K562 (cell line): ENCODE data around the gene MTHFD2. TPM values are rescaled to one million over a fixed set of nuclear protein-coding genes. Genes with fewer than 3 reads are reported as not detected.

Experiments used
- ARID1B ChIP-seq: fragments of 450-650 bp; IDR thresholded peaks from 2 replicates; pipeline ENCODE4 v1.6.1; 2016; ENCODE audit warnings: antibody characterized with exemption, mild to moderate bottlenecking, inconsistent platforms
- C11orf30 ChIP-seq: fragments of 450-650 bp; IDR thresholded peaks from 2 replicates; pipeline ENCODE4 v1.6.1; 2016; ENCODE audit warnings: low read depth, mild to moderate bottlenecking
- DACH1 ChIP-seq: fragments of 450-650 bp; IDR thresholded peaks from 2 replicates; pipeline ENCODE4 v1.6.1; 2018; ENCODE audit not compliant: partially characterized antibody
- EWSR1 ChIP-seq: fragments of 450-650 bp; IDR thresholded peaks from 2 replicates; pipeline ENCODE4 v1.6.1; 2018; ENCODE audit warnings: borderline replicate concordance, mild to moderate bottlenecking, low read depth, moderate library complexity; ENCODE audit not compliant: partially characterized antibody
- FOXJ2 ChIP-seq: fragments of 200-800 bp; sonication (Bioruptor generic); IDR thresholded peaks from 2 replicates; pipeline ENCODE4 v1.6.1; 2016; ENCODE audit warnings: missing genetic modification characterization, missing compliant biosample characterization
- KLF10 ChIP-seq: fragments of 250-450 bp; sonication (Bioruptor Pico); IDR thresholded peaks from 2 replicates; pipeline ENCODE4 v1.6.1; 2021; ENCODE audit warnings: matching md5 sums
- NCOA4 ChIP-seq: fragments of 450-650 bp; IDR thresholded peaks from 2 replicates; pipeline ENCODE4 v1.6.1; 2018; ENCODE audit warnings: mild to moderate bottlenecking; ENCODE audit not compliant: partially characterized antibody
- NFIX ChIP-seq: fragments of 250-450 bp; sonication (Bioruptor Pico); IDR thresholded peaks from 2 replicates; pipeline ENCODE4 v1.4.0; 2020; ENCODE audit warnings: low read depth, mild to moderate bottlenecking, moderate library complexity
- RCOR1 ChIP-seq, 2 experiments: IDR thresholded peaks; 2 replicates each; pipeline ENCODE4 v1.6.1; 2012; ENCODE audit warnings: low read depth in 2 of 2, low read length in 2 of 2, borderline replicate concordance in 1 of 2, improper control_type of control experiment in 1 of 2
- SAFB2 ChIP-seq: fragments of 200-400 bp; formaldehyde crosslinking; IDR thresholded peaks from 2 replicates; pipeline ENCODE4 v1.6.1; 2018; ENCODE audit warnings: borderline replicate concordance, low read length, low read depth, moderate library complexity; ENCODE audit not compliant: severe bottlenecking
- SMARCA4 ChIP-seq: fragments of 450-650 bp; IDR thresholded peaks from 2 replicates; pipeline ENCODE4 v1.6.1; 2016
- SMARCE1 ChIP-seq: fragments of 450-650 bp; IDR thresholded peaks from 2 replicates; pipeline ENCODE4 v1.7.1; 2016; ENCODE audit warnings: mild to moderate bottlenecking
- ZBTB1 ChIP-seq: sonication (generic); formaldehyde crosslinking; IDR thresholded peaks from 2 replicates; pipeline ENCODE4 v1.8.1; 2023; ENCODE audit warnings: missing genetic modification reagents, low read depth, mild to moderate bottlenecking, borderline replicate concordance
- ZBTB17 ChIP-seq: fragments of 450-650 bp; formaldehyde crosslinking; IDR thresholded peaks from 2 replicates; pipeline ENCODE4 v1.4.0; 2020; ENCODE audit warnings: mild to moderate bottlenecking
- ZKSCAN8 ChIP-seq: fragments of 200-800 bp; sonication (Bioruptor generic); IDR thresholded peaks from 2 replicates; pipeline ENCODE4 v1.6.1; 2016; ENCODE audit warnings: missing genetic modification characterization, missing compliant biosample characterization
- ZNF3 ChIP-seq: fragments of 250-450 bp; sonication (Bioruptor Pico); IDR thresholded peaks from 2 replicates; pipeline ENCODE4 v1.5.0; 2021; ENCODE audit warnings: mild to moderate bottlenecking, moderate library complexity
- ZNF384 ChIP-seq: IDR thresholded peaks from 2 replicates; pipeline ENCODE4 v1.6.1; 2012; ENCODE audit warnings: low read depth, low read length, improper control_type of control experiment
- ZNF551 ChIP-seq: fragments of 250-450 bp; sonication (Bioruptor Pico); IDR thresholded peaks from 2 replicates; pipeline ENCODE4 v1.5.0; 2021; ENCODE audit warnings: mild to moderate bottlenecking, moderate library complexity
- polyA plus RNA-seq, 8 experiments: library from polyadenylated mRNA; depleted of rRNA in 4 of 8; stranded (reverse) in 5 of 8; unstranded in 3 of 8; fragments of >200 nt; fragmentation: Nextera tagmentation in 2 of 8; fragmentation: Illumina TruSeq in 1 of 8; extraction: Ambion mirVana in 2 of 8; extraction: Trizol in 1 of 8; gene quantifications; 2 replicates each; pipeline versions ENCODE4 v1.2.1 to v1.2.3, GENCODE V29; 2011 to 2014; ENCODE audit warnings: inconsistent platforms in 1 of 8, missing spikeins in 1 of 8
- total RNA-seq, 7 experiments: library from RNA; depleted of rRNA in 6 of 7; stranded (reverse); fragments of >200 nt in 6 of 7; fragmentation: Illumina TruSeq in 2 of 7; extraction: Trizol in 2 of 7; gene quantifications; 2 replicates each; pipeline versions ENCODE4 v1.2.1 to v1.2.3, GENCODE V29; 2011 to 2021; ENCODE audit warnings: low replicate concordance in 1 of 7
- TF ChIP-seq, protein P1 (sequence below): fragments of 250-450 bp; sonication (Bioruptor Pico); IDR thresholded peaks from 2 replicates; pipeline ENCODE4 v1.4.0; 2020
- TF ChIP-seq, protein P2 (sequence below), 2 experiments: fragments of 200-800 bp in 1 of 2; sonication (Bioruptor generic) in 1 of 2; sonication (generic) in 1 of 2; formaldehyde crosslinking in 1 of 2; IDR thresholded peaks in 1 of 2; conservative IDR thresholded peaks in 1 of 2; 2 replicates each; pipeline versions ENCODE4 v1.5.0 to v1.6.1; 2016 to 2020; ENCODE audit warnings: missing compliant biosample characterization in 1 of 2, missing genetic modification characterization in 1 of 2, missing genetic modification reagents in 1 of 2
- TF ChIP-seq, protein P3 (sequence below): fragments of 150-350 bp; conservative IDR thresholded peaks from 2 replicates; pipeline ENCODE4 v1.6.1; 2014; ENCODE audit warnings: low read length
- TF ChIP-seq, protein P4 (sequence below): sonication (generic); formaldehyde crosslinking; IDR thresholded peaks from 2 replicates; pipeline ENCODE4 v1.8.0; 2022; ENCODE audit warnings: missing genetic modification reagents, mild to moderate bottlenecking, borderline replicate concordance

The MTHFD2 gene
- total and polyA plus RNA-seq, 9 of the 15 experiments (the other 6 are each of a cell fraction or from before 2014, with no cell fraction given), result 113 to 520 (median 234) TPM

DNA sequence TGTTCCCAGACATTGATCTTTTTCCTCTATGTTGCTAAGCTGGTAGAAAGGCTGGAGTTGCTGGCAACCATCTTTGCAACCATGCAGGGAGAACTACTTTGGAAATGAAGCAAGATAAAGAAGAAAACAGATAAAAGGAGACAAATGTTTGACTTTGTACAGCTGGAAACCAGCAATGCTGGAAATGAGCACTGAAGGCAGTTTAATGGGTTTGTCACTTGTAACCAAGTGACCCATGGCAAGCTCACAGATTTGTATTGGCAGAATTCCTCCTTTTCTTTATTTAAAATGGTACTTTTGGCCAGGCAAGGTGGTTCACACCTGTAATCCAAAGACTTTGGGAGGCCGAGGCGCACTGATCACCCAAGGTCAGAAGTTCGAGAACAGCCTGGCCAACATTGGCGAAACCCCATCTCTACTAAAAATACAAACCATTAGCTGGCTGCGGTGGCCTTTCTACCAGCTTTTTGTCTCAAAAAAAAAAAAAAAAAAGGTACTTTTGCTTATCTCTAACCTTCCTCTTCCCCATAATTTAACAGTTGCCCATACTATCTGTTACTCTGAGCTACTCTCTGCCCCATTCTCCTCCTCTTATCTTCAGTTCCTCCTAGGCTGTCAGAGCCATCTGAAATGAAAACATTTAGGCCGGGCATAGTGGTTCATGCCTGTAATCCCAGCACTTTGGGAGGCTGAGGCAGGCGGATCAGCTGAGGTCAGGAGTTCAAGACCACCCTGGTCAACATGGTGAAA is 48.7 kb upstream of the MTHFD2 start (continued):
- TF ChIP-seq RCOR1 (IDR thresholded peaks at IDR 0.05; ENCODE audit: borderline replicate concordance in 1 of 2, low read depth in 2 of 2, low read length in 2 of 2) (peak in 1 of 2 experiments; percentile 54; a peak in 1 of 4 replicates), DACH1 (no peak), ARID1B (peak; percentile 49), SMARCA4 (peak; percentile 41; the same call in 1 of the 2 replicates), SMARCE1 (peak; percentile 28; the same call in 1 of the 2 replicates), FOXJ2 (no peak), ZKSCAN8 (CRISPR knock-in tag) (no peak), ZBTB1 (CRISPR knock-in tag) (no peak), NCOA4 (no peak), KLF10 (CRISPR knock-in tag) (no peak), SAFB2 (no peak), NFIX (no peak), ZBTB17 (CRISPR knock-in tag) (no peak), ZNF384 (peak; percentile 74), ZNF3 (no peak), EWSR1 (no peak), ZNF551 (CRISPR knock-in tag) (no peak), C11orf30 (no peak)
- TF ChIP-seq, protein P1, sequence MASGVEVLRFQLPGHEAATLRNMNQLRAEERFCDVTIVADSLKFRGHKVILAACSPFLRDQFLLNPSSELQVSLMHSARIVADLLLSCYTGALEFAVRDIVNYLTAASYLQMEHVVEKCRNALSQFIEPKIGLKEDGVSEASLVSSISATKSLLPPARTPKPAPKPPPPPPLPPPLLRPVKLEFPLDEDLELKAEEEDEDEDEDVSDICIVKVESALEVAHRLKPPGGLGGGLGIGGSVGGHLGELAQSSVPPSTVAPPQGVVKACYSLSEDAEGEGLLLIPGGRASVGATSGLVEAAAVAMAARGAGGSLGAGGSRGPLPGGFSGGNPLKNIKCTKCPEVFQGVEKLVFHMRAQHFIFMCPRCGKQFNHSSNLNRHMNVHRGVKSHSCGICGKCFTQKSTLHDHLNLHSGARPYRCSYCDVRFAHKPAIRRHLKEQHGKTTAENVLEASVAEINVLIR (CRISPR knock-in tag), result no peak
- TF ChIP-seq, protein P2, sequence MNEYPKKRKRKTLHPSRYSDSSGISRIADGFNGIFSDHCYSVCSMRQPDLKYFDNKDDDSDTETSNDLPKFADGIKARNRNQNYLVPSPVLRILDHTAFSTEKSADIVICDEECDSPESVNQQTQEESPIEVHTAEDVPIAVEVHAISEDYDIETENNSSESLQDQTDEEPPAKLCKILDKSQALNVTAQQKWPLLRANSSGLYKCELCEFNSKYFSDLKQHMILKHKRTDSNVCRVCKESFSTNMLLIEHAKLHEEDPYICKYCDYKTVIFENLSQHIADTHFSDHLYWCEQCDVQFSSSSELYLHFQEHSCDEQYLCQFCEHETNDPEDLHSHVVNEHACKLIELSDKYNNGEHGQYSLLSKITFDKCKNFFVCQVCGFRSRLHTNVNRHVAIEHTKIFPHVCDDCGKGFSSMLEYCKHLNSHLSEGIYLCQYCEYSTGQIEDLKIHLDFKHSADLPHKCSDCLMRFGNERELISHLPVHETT (CRISPR knock-in tag; conservative IDR thresholded peaks at IDR 0.05 in 1 of 2, IDR thresholded peaks at IDR 0.05 in 1 of 2), result no peak
- TF ChIP-seq, protein P3, sequence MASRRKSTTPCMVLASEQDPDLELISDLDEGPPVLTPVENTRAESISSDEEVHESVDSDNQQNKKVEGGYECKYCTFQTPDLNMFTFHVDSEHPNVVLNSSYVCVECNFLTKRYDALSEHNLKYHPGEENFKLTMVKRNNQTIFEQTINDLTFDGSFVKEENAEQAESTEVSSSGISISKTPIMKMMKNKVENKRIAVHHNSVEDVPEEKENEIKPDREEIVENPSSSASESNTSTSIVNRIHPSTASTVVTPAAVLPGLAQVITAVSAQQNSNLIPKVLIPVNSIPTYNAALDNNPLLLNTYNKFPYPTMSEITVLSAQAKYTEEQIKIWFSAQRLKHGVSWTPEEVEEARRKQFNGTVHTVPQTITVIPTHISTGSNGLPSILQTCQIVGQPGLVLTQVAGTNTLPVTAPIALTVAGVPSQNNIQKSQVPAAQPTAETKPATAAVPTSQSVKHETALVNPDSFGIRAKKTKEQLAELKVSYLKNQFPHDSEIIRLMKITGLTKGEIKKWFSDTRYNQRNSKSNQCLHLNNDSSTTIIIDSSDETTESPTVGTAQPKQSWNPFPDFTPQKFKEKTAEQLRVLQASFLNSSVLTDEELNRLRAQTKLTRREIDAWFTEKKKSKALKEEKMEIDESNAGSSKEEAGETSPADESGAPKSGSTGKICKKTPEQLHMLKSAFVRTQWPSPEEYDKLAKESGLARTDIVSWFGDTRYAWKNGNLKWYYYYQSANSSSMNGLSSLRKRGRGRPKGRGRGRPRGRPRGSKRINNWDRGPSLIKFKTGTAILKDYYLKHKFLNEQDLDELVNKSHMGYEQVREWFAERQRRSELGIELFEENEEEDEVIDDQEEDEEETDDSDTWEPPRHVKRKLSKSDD, result no peak
- TF ChIP-seq, protein P4, sequence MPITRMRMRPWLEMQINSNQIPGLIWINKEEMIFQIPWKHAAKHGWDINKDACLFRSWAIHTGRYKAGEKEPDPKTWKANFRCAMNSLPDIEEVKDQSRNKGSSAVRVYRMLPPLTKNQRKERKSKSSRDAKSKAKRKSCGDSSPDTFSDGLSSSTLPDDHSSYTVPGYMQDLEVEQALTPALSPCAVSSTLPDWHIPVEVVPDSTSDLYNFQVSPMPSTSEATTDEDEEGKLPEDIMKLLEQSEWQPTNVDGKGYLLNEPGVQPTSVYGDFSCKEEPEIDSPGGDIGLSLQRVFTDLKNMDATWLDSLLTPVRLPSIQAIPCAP, result no peak
